T-helper 17 cell (primary cell): ENCODE results near the gene SLC2A4RG. TPM values are rescaled to one million over a fixed set of nuclear protein-coding genes. Genes with fewer than 3 reads are reported as not detected.

Experiments
- ATAC-seq: fragments of 150-1000 bp; cut with Tn5 transposase; 2 replicates; pipeline ENCODE4 v1.10.0; 2021; ENCODE audit warnings: mild to moderate bottlenecking, moderate library complexity
- DNase-seq, 3 donors: peaks; one replicate each; pipeline versions ENCODE4 v3.0.0 to v3.0.0-alpha.2; 2020 to 2021
- H3K9me3 ChIP-seq: one replicate; pipeline ENCODE4 v1.7.0; 2013; ENCODE audit warnings: low read length, mild to moderate bottlenecking; ENCODE audit not compliant: control insufficient read depth, poor library complexity, severe bottlenecking
- H3K27ac Mint-ChIP-seq: one replicate; pipeline ENCODE4 v1.8.0; 2022; ENCODE audit warnings: mild to moderate bottlenecking, moderate library complexity, mixed read lengths
- H3K27me3 Mint-ChIP-seq: one replicate; pipeline ENCODE4 v1.8.0; 2022; ENCODE audit warnings: mixed read lengths
- H3K36me3 Mint-ChIP-seq: one replicate; pipeline ENCODE4 v1.8.0; 2022; ENCODE audit warnings: low read depth, mixed read lengths
- H3K4me1 Mint-ChIP-seq: one replicate; pipeline ENCODE4 v1.8.0; 2022; ENCODE audit warnings: mild to moderate bottlenecking, mixed read lengths
- H3K4me3 Mint-ChIP-seq: one replicate; pipeline ENCODE4 v1.8.0; 2022; ENCODE audit warnings: mild to moderate bottlenecking, moderate library complexity, mixed read lengths
- total RNA-seq, 4 donors: library from RNA in 2 of 4; stranded (reverse) in 2 of 4; gene quantifications; one replicate each; pipeline ENCODE4 v1.2.3 and lab custom pipeline; 2022 to 2026

The SLC2A4RG gene
- total RNA-seq, 2 donors from 2014 or later, result 98.1 to 103 TPM

GRCh38 chr20:63696306-63696627, 43.3 kb upstream of the SLC2A4RG start:
- no peaks in the 10 kb centered on the region for H3K9me3 ChIP-seq
- Mint-ChIP-seq H3K4me1 (peaks cover 12% of the 10 kb centered on the region), H3K27ac (no peak overlapping the region), H3K27me3 (no peaks in the 10 kb centered on the region), H3K36me3 (no peaks in the 10 kb centered on the region), H3K4me3 (peak overlapping the region; percentile 73)
- DNase-seq (no peak), ATAC-seq (peak; percentile 60)

DNA sequence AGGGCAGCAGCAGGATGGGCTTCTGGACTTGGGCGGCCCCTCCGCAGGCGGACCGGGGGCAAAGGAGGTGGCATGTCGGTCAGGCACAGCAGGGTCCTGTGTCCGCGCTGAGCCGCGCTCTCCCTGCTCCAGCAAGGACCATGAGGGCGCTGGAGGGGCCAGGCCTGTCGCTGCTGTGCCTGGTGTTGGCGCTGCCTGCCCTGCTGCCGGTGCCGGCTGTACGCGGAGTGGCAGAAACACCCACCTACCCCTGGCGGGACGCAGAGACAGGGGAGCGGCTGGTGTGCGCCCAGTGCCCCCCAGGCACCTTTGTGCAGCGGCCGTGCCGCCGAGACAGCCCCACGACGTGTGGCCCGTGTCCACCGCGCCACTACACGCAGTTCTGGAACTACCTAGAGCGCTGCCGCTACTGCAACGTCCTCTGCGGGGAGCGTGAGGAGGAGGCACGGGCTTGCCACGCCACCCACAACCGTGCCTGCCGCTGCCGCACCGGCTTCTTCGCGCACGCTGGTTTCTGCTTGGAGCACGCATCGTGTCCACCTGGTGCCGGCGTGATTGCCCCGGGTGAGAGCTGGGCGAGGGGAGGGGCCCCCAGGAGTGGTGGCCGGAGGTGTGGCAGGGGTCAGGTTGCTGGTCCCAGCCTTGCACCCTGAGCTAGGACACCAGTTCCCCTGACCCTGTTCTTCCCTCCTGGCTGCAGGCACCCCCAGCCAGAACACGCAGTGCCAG, 42.8 kb upstream of the SLC2A4RG start, which contains the start of gene TNFRSF6B:
TNFRSF6B (plus strand) TSS at position 25 of the 729 bp plus-strand sequence; CDS start at position 141, 116 bp downstream.
- DNase-seq (no peak), ATAC-seq (peak; percentile 48)
- H3K9me3 ChIP-seq, result no peaks in the 10 kb centered on the region
- Mint-ChIP-seq H3K27ac (no peak within 1 kb of the TSS), H3K27me3 (no peaks in the 10 kb centered on the region), H3K36me3 (no peaks in the 10 kb centered on the region), H3K4me3 (peak within 1 kb of the TSS; percentile 73), H3K4me1 (peaks cover 12% of the 10 kb centered on the region)

DNA sequence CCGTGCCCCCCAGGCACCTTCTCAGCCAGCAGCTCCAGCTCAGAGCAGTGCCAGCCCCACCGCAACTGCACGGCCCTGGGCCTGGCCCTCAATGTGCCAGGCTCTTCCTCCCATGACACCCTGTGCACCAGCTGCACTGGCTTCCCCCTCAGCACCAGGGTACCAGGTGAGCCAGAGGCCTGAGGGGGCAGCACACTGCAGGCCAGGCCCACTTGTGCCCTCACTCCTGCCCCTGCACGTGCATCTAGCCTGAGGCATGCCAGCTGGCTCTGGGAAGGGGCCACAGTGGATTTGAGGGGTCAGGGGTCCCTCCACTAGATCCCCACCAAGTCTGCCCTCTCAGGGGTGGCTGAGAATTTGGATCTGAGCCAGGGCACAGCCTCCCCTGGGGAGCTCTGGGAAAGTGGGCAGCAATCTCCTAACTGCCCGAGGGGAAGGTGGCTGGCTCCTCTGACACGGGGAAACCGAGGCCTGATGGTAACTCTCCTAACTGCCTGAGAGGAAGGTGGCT, 42.2 kb upstream of the SLC2A4RG start:
- Mint-ChIP-seq H3K4me1 (peaks cover 13% of the 10 kb centered on the region), H3K36me3 (no peaks in the 10 kb centered on the region), H3K4me3 (peak overlapping the region; percentile 73), H3K27ac (no peak overlapping the region), H3K27me3 (no peaks in the 10 kb centered on the region)
- DNase-seq (no peak), ATAC-seq (no peak)
- H3K9me3 ChIP-seq, result no peaks in the 10 kb centered on the region

DNA sequence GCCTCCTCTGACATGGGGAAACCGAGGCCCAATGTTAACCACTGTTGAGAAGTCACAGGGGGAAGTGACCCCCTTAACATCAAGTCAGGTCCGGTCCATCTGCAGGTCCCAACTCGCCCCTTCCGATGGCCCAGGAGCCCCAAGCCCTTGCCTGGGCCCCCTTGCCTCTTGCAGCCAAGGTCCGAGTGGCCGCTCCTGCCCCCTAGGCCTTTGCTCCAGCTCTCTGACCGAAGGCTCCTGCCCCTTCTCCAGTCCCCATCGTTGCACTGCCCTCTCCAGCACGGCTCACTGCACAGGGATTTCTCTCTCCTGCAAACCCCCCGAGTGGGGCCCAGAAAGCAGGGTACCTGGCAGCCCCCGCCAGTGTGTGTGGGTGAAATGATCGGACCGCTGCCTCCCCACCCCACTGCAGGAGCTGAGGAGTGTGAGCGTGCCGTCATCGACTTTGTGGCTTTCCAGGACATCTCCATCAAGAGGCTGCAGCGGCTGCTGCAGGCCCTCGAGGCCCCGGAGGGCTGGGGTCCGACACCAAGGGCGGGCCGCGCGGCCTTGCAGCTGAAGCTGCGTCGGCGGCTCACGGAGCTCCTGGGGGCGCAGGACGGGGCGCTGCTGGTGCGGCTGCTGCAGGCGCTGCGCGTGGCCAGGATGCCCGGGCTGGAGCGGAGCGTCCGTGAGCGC, 41.6 kb upstream of the SLC2A4RG start:
- no peaks in the 10 kb centered on the region for H3K9me3 ChIP-seq
- H3K27me3 Mint-ChIP-seq, result no peaks in the 10 kb centered on the region
- H3K4me3 Mint-ChIP-seq, result peak overlapping the region; percentile 73
- H3K36me3 Mint-ChIP-seq, result no peaks in the 10 kb centered on the region
- H3K4me1 Mint-ChIP-seq, result peaks cover 15% of the 10 kb centered on the region
- no peak for ATAC-seq
- DNase-seq, result no peak
- H3K27ac Mint-ChIP-seq, result no peak overlapping the region

DNA sequence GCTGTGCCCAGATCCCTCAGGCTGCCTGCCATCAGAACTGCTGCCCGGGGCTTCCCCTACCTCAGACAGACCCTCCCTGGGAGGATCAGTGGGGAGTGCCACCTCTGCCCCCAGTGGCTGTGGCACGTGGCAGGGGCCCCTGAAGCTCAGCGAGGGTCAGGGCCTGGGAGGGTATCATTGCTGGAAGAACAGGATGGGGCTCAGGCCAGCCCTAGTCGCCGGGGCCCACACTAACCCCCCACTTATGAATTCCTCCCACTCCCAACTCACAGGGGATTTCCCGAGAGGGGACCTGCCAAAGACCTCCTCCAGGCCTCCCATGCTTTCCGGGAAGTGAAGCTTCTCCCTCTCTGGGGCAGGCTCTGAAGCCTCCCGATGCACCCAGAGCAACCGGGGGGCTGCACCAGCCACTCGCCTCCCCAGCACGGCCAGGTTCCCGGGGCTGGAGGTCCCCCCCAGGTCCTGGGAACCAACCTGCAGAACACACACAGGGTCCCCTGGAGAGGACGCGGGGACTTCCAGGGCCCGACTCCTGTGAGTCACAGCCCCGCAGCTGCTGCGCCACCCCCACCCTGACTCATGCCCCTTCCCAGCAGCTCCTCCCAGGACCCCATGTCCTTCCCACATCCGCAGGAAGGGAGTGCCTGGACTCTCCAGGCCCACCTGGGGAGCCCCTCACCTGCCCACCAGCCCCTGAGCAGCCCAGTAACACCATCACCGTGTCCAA, 40.7 kb upstream of the SLC2A4RG start:
- no peak for DNase-seq

DNA sequence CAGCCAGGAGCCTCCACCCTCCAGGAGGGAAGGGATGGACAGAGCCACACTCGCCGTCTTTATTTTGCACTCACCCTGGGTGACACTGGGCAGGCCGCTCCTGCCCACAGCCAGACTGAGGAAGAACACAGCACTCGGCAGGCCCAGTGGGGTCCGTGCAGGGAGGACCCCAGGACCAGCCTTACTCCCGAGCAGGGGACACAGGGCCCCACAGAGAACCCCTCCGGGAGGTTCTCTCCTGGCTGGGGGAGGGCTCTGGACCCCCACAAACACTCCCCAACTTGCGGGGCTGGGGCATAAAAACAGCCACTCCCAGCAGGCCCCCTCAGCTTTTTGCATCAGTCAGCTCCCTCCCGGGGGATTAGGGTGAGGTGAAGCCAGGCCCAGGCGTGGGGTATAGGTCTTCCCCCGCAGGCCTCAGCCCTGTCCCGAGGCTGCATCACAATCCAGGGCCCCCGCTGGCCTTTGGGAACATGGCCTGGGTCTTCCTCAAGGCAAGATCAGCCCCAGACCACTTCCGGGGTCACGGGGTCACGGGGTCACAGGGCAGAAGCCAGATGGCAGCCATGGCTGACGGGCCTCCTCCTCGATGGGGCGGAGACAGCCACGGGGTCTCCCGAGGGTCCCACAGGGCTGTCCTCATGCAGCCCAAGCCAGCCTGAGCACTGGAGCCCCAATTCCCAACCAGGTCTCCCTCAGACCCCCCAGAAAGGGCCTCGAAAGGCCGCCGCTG, 39.9 kb upstream of the SLC2A4RG start:
- Mint-ChIP-seq H3K27me3 (no peaks in the 10 kb centered on the region), H3K27ac (no peak overlapping the region), H3K4me1 (peaks cover 15% of the 10 kb centered on the region), H3K36me3 (no peaks in the 10 kb centered on the region), H3K4me3 (peak overlapping the region; percentile 31)
- DNase-seq (no peak), ATAC-seq (no peak)
- no peaks in the 10 kb centered on the region for H3K9me3 ChIP-seq

More for the DNA sequence above, 40.7 kb upstream of the SLC2A4RG start:
- Mint-ChIP-seq H3K4me1 (peaks cover 15% of the 10 kb centered on the region), H3K36me3 (no peaks in the 10 kb centered on the region), H3K4me3 (peak overlapping the region; percentile 31), H3K27me3 (no peaks in the 10 kb centered on the region), H3K27ac (no peak overlapping the region)
- no peaks in the 10 kb centered on the region for H3K9me3 ChIP-seq
- peak; percentile 38 for ATAC-seq

DNA sequence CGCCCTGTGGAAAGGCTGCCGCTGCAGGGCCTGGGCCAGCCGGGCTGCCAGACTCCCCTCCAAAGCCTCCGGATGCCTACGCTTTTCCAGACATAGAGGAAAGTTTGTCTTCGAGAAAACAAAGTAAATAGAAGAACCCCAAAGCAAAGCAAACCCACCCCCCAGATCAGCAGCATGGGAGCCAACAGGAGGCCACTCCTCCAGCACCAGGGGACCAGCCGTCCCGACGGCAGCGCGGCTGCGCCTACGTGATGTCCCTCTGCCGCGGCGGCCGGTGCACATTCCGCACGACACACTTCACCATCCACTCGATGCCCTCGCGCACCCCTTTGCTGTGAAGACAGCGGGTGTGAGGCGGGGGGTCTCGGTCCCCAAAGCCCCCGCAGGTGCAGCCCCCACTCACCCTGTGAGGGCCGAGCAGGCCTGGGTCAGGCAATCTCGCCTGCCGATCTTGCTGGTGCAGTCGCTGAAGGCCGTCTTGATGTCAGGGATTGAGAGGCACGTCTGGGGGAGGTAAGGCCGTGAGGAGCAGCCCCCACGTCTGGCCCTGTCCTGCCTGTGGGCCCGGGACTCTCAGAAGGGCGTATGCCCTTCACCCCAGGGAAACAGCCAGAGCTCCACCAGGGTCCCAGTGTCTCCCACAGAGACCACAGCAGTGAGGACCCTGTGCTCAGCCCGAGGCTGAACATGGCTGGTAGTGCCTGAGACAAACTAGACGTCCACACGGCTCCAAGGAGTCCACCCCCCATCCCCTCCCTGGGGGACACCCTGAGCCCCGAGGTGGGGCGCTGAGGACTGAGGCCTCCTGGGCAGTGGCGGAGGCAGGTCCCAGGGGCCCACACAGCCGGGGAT, 39.2 kb upstream of the SLC2A4RG start:
- H3K27ac Mint-ChIP-seq, result no peak overlapping the region
- H3K4me1 Mint-ChIP-seq, result peaks cover 16% of the 10 kb centered on the region
- DNase-seq (no peak), ATAC-seq (no peak)
- H3K36me3 Mint-ChIP-seq, result no peaks in the 10 kb centered on the region
- H3K27me3 Mint-ChIP-seq, result no peaks in the 10 kb centered on the region
- no peaks in the 10 kb centered on the region for H3K9me3 ChIP-seq
- H3K4me3 Mint-ChIP-seq, result no peak overlapping the region

DNA sequence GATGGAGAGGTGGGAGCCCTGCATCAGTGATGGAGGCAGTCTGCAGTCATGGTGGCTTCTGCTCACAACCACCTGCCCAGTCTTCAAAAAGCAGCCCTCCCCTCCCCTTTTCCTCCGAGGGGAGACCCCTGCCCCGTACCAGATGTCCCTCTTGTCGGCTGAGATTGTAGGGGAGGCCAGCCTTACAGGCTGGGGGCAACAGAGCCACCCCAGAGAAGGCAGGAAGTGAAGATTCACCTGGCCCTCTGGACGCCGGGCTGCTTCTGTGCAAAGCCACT, 38.6 kb upstream of the SLC2A4RG start:
- no peaks in the 10 kb centered on the region for H3K27me3 Mint-ChIP-seq
- no peaks in the 10 kb centered on the region for H3K9me3 ChIP-seq
- ATAC-seq, result no peak
- H3K27ac Mint-ChIP-seq, result no peak overlapping the region
- H3K4me1 Mint-ChIP-seq, result peaks cover 18% of the 10 kb centered on the region
- H3K36me3 Mint-ChIP-seq, result no peaks in the 10 kb centered on the region
- no peak overlapping the region for H3K4me3 Mint-ChIP-seq
- no peak for DNase-seq

GRCh38 chr20:63701329-63702035, 38.1 kb upstream of the SLC2A4RG start:
- ATAC-seq (no peak), DNase-seq (no peak)
- Mint-ChIP-seq H3K4me3 (no peak overlapping the region), H3K36me3 (no peaks in the 10 kb centered on the region), H3K27me3 (no peaks in the 10 kb centered on the region), H3K4me1 (peaks cover 16% of the 10 kb centered on the region), H3K27ac (no peak overlapping the region)
- no peaks in the 10 kb centered on the region for H3K9me3 ChIP-seq

GRCh38 chr20:63702036-63702665, 37.4 kb upstream of the SLC2A4RG start:
- H3K9me3 ChIP-seq, result no peaks in the 10 kb centered on the region
- Mint-ChIP-seq H3K36me3 (no peaks in the 10 kb centered on the region), H3K27ac (peak overlapping the region; percentile 37), H3K4me1 (peaks cover 21% of the 10 kb centered on the region), H3K27me3 (no peaks in the 10 kb centered on the region), H3K4me3 (no peak overlapping the region)
- no peak for ATAC-seq
- no peak for DNase-seq

DNA sequence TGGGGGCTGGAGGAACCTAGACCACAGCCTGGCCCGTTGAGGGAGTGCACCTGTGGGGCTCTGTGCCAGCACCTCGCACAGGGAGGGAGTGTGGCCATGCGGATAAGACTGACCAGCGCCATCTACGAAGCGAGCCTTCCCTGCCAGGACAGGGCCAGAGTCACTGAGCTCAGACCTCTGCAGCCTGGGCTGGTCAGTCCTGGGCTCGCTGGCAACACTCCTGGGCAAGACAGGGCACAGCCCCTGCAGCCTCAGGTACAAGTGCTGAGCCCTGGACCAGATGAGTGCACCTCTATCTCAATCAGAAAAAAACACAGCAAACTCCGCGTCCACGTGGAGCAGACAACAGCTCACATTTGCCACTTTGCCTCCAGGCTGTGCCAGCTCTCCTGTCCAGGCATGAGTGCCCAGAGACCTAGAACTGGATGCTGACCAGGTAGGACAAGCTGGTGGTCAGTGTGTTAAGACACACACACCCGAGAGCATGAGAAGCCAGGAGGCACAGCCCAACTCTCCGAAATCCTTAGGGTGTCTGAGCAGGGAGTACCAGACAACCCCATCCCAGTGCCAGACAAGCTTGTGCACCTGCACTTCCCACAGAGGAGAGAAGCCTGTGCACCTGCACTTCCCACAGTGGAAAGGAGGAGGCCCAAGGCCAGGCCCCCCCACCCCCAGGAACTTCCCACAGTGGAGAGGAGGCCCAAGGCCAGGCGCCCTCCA, 36.7 kb upstream of the SLC2A4RG start:
- no peak overlapping the region for H3K4me3 Mint-ChIP-seq
- DNase-seq (no peak), ATAC-seq (no peak)
- no peaks in the 10 kb centered on the region for H3K36me3 Mint-ChIP-seq
- no peaks in the 10 kb centered on the region for H3K9me3 ChIP-seq
- peak overlapping the region; percentile 37 for H3K27ac Mint-ChIP-seq
- H3K4me1 Mint-ChIP-seq, result peaks cover 19% of the 10 kb centered on the region
- H3K27me3 Mint-ChIP-seq, result no peaks in the 10 kb centered on the region
